Measurements from ENCODE around the gene PTPRG.

Gene PTPRG

GRCh38 chr3:61575893-61576292 lies 14.5 kb downstream of the PTPRG start:
- no peak overlapping the region for H2BK5ac ChIP-seq (ENCODE audit: low read depth, low read length, poor library complexity)
- H3K79me1 ChIP-seq (ENCODE audit: low read length), result no peaks in the 10 kb centered on the region
- H3K79me2 ChIP-seq (ENCODE audit: control insufficient read depth, insufficient read depth, low read length, poor library complexity), result no peaks in the 10 kb centered on the region
- no peak overlapping the region for H3K18ac ChIP-seq (ENCODE audit: low read length)
- H3K27ac ChIP-seq (ENCODE audit: low read depth, low read length), result no peak overlapping the region
- H2AFZ ChIP-seq (ENCODE audit: insufficient read depth, low read length, poor library complexity), result no peak overlapping the region
- H3K4me2 ChIP-seq (ENCODE audit: low read length), result no peak overlapping the region
- H2AK5ac ChIP-seq (ENCODE audit: low read length), result no peak overlapping the region
- H3K9me3 ChIP-seq (ENCODE audit: insufficient read depth, low read depth, low read length), result no peaks in the 10 kb centered on the region
- no peak overlapping the region for H3K4me3 ChIP-seq (ENCODE audit: low read depth, low read length)
- no peak overlapping the region for H3K23ac ChIP-seq (ENCODE audit: low read length)
- H3K4ac ChIP-seq (ENCODE audit: low read depth, low read length), result no peak overlapping the region
- no peaks in the 10 kb centered on the region for H3K36me3 ChIP-seq (ENCODE audit: control insufficient read depth in 1 of 2, insufficient read depth in 2 of 2, low read length in 2 of 2)
- no peak overlapping the region for H3K14ac ChIP-seq (ENCODE audit: low read length)
- no peak overlapping the region for H2BK120ac ChIP-seq (ENCODE audit: insufficient read depth, low read length, poor library complexity)
- H2BK12ac ChIP-seq (ENCODE audit: low read length), result no peak overlapping the region
- H4K8ac ChIP-seq (ENCODE audit: low read depth, low read length), result no peak overlapping the region
- H3K27me3 ChIP-seq (ENCODE audit: insufficient read depth, low read length), result no peaks in the 10 kb centered on the region
- H3K9ac ChIP-seq (ENCODE audit: low read length), result no peak overlapping the region
- no peak overlapping the region for H4K12ac ChIP-seq (ENCODE audit: low read depth, low read length)
- peak in 1 of 2 donors; percentile 11 for DNase-seq
- peaks cover 2 to 5% of the 10 kb centered on the region in 2 experiments for H3K4me1 ChIP-seq (ENCODE audit: control insufficient read depth in 1 of 2, insufficient read depth in 2 of 2, low read length in 2 of 2)
- no peak overlapping the region for H4K91ac ChIP-seq (ENCODE audit: low read depth, low read length)
- no CpG with 5 or more reads among the region's 4 CpGs for WGBS (ENCODE audit: extremely low coverage, insufficient coverage, insufficient read length)

GRCh38 chr3:61577760-61578159 lies 16.4 kb downstream of the PTPRG start:
- Histone ChIP-seq H3K9ac (ENCODE audit: low read length) (no peak overlapping the region), H3K14ac (ENCODE audit: low read length) (no peak overlapping the region), H3K79me1 (ENCODE audit: low read length) (no peaks in the 10 kb centered on the region), H3K27ac (ENCODE audit: low read depth, low read length) (no peak overlapping the region), H3K27me3 (ENCODE audit: insufficient read depth, low read length) (no peaks in the 10 kb centered on the region), H3K4me3 (ENCODE audit: low read depth, low read length) (no peak overlapping the region), H2AK5ac (ENCODE audit: low read length) (no peak overlapping the region), H2AFZ (ENCODE audit: insufficient read depth, low read length, poor library complexity) (no peak overlapping the region), H2BK120ac (ENCODE audit: insufficient read depth, low read length, poor library complexity) (no peak overlapping the region), H4K8ac (ENCODE audit: low read depth, low read length) (no peak overlapping the region), H3K23ac (ENCODE audit: low read length) (no peak overlapping the region), H4K12ac (ENCODE audit: low read depth, low read length) (no peak overlapping the region), H3K79me2 (ENCODE audit: control insufficient read depth, insufficient read depth, low read length, poor library complexity) (no peaks in the 10 kb centered on the region), H3K18ac (ENCODE audit: low read length) (no peak overlapping the region), H3K9me3 (ENCODE audit: insufficient read depth, low read depth, low read length) (no peaks in the 10 kb centered on the region), H3K36me3 (ENCODE audit: control insufficient read depth in 1 of 2, insufficient read depth in 2 of 2, low read length in 2 of 2) (no peaks in the 10 kb centered on the region), H3K4me2 (ENCODE audit: low read length) (no peak overlapping the region), H4K91ac (ENCODE audit: low read depth, low read length) (no peak overlapping the region), H2BK12ac (ENCODE audit: low read length) (no peak overlapping the region), H2BK5ac (ENCODE audit: low read depth, low read length, poor library complexity) (no peak overlapping the region), H3K4me1 (ENCODE audit: control insufficient read depth in 1 of 2, insufficient read depth in 2 of 2, low read length in 2 of 2) (peaks cover 2 to 5% of the 10 kb centered on the region in 2 experiments), H3K4ac (ENCODE audit: low read depth, low read length) (no peak overlapping the region)
- DNase-seq, result no peak
- WGBS (ENCODE audit: extremely low coverage, insufficient coverage, insufficient read length), result no CpG with 5 or more reads among the region's 3 CpGs

GRCh38 chr3:61578667-61579367 lies 17.4 kb downstream of the PTPRG start:
- Histone ChIP-seq H3K9ac (ENCODE audit: low read length) (no peak overlapping the region), H3K79me2 (ENCODE audit: control insufficient read depth, insufficient read depth, low read length, poor library complexity) (no peaks in the 10 kb centered on the region), H2BK5ac (ENCODE audit: low read depth, low read length, poor library complexity) (no peak overlapping the region), H3K36me3 (ENCODE audit: control insufficient read depth in 1 of 2, insufficient read depth in 2 of 2, low read length in 2 of 2) (no peaks in the 10 kb centered on the region), H2AK5ac (ENCODE audit: low read length) (no peak overlapping the region), H3K9me3 (ENCODE audit: insufficient read depth, low read depth, low read length) (no peaks in the 10 kb centered on the region), H3K14ac (ENCODE audit: low read length) (no peak overlapping the region), H3K79me1 (ENCODE audit: low read length) (no peaks in the 10 kb centered on the region), H2BK12ac (ENCODE audit: low read length) (no peak overlapping the region), H3K27ac (ENCODE audit: low read depth, low read length) (no peak overlapping the region), H4K91ac (ENCODE audit: low read depth, low read length) (no peak overlapping the region), H3K18ac (ENCODE audit: low read length) (no peak overlapping the region), H3K27me3 (ENCODE audit: insufficient read depth, low read length) (no peaks in the 10 kb centered on the region), H3K4me2 (ENCODE audit: low read length) (no peak overlapping the region), H3K4ac (ENCODE audit: low read depth, low read length) (no peak overlapping the region), H3K4me1 (ENCODE audit: control insufficient read depth in 1 of 2, insufficient read depth in 2 of 2, low read length in 2 of 2) (peaks cover 2 to 5% of the 10 kb centered on the region in 2 experiments), H4K8ac (ENCODE audit: low read depth, low read length) (no peak overlapping the region), H3K23ac (ENCODE audit: low read length) (no peak overlapping the region), H2AFZ (ENCODE audit: insufficient read depth, low read length, poor library complexity) (no peak overlapping the region), H2BK120ac (ENCODE audit: insufficient read depth, low read length, poor library complexity) (no peak overlapping the region), H3K4me3 (ENCODE audit: low read depth, low read length) (no peak overlapping the region), H4K12ac (ENCODE audit: low read depth, low read length) (no peak overlapping the region)
- WGBS (ENCODE audit: extremely low coverage, insufficient coverage, insufficient read length), result no CpG with 5 or more reads among the region's 8 CpGs
- DNase-seq, result no peak

- H2AK5ac ChIP-seq (ENCODE audit: low read length), result no peak overlapping the region
- no CpG with 5 or more reads among the region's 4 CpGs for WGBS (ENCODE audit: extremely low coverage, insufficient coverage, insufficient read length)
- H3K79me1 ChIP-seq (ENCODE audit: low read length), result no peaks in the 10 kb centered on the region
- H2BK12ac ChIP-seq (ENCODE audit: low read length), result no peak overlapping the region
- H4K8ac ChIP-seq (ENCODE audit: low read depth, low read length), result no peak overlapping the region
- no peaks in the 10 kb centered on the region for H3K9me3 ChIP-seq (ENCODE audit: insufficient read depth, low read depth, low read length)
- no peak overlapping the region for H2BK5ac ChIP-seq (ENCODE audit: low read depth, low read length, poor library complexity)
- no peak overlapping the region for H3K4me3 ChIP-seq (ENCODE audit: low read depth, low read length)
- no peak overlapping the region for H3K9ac ChIP-seq (ENCODE audit: low read length)
- H3K18ac ChIP-seq (ENCODE audit: low read length), result no peak overlapping the region
- H4K12ac ChIP-seq (ENCODE audit: low read depth, low read length), result no peak overlapping the region
- no peak overlapping the region for H3K27ac ChIP-seq (ENCODE audit: low read depth, low read length)
- H3K4me1 ChIP-seq (ENCODE audit: control insufficient read depth in 1 of 2, insufficient read depth in 2 of 2, low read length in 2 of 2), result peaks cover 2 to 5% of the 10 kb centered on the region in 2 experiments
- no peak overlapping the region for H2AFZ ChIP-seq (ENCODE audit: insufficient read depth, low read length, poor library complexity)
- no peak overlapping the region for H3K23ac ChIP-seq (ENCODE audit: low read length)
- no peaks in the 10 kb centered on the region for H3K36me3 ChIP-seq (ENCODE audit: control insufficient read depth in 1 of 2, insufficient read depth in 2 of 2, low read length in 2 of 2)
- no peak overlapping the region for H2BK120ac ChIP-seq (ENCODE audit: insufficient read depth, low read length, poor library complexity)
- DNase-seq, result no peak
- H3K27me3 ChIP-seq (ENCODE audit: insufficient read depth, low read length), result no peaks in the 10 kb centered on the region
- H3K4me2 ChIP-seq (ENCODE audit: low read length), result no peak overlapping the region
- H3K14ac ChIP-seq (ENCODE audit: low read length), result no peak overlapping the region
- H3K79me2 ChIP-seq (ENCODE audit: control insufficient read depth, insufficient read depth, low read length, poor library complexity), result no peaks in the 10 kb centered on the region
- no peak overlapping the region for H3K4ac ChIP-seq (ENCODE audit: low read depth, low read length)
- H4K91ac ChIP-seq (ENCODE audit: low read depth, low read length), result no peak overlapping the region
These were observed 18.3 kb downstream of the PTPRG start for GRCh38 chr3:61579685-61580084.
